ENCODE measurements around the gene ABCB1.

ABCB1 gene

DNA sequence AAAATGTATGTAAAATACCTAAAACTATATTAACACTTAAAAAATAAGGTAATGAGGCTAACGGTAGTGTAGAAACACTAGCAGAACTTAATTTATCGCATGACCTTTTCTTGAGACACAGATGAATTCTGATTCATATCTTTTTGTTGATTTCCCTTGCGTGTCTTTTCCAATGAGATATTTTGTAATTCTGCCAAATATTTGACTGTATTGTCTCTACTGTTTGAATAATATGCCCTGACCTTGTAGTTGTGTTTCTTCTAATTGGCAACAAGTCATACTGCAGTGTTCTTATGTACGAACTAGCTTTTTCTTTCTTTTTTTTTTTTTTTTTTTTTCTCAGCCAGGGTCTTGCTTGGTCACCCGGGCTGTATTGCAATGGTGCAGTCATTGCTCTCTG is 9.2 kb upstream of the ABCB1 start:
- TF ChIP-seq EZH2 (optimal IDR thresholded peaks at IDR 0.05; ENCODE audit: low read depth, low read length) (no peak), EZH2phosphoT487 (IDR thresholded peaks at IDR 0.05; ENCODE audit: low read length) (no peak)

DNA sequence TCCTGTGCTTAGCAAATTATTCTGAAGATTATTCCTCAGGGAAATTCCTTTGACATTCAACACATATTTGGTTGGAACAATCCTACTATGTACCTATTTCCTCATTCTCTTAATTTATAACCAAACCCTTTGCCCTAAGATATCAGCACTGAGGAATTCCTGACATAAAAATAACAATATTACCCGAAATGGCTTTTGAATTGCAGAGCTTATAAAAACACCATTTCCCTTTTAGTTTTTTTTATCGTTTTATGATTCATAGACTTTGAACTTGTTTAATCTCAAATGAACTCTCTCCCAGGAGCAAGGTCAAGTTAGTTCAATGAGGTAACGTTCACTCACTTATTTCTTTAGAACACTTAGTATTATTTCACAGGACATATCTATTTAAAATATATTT is 7.7 kb upstream of the ABCB1 start:
- Histone ChIP-seq H3F3A (ENCODE audit: insufficient read depth, low read length) (no peaks in the 10 kb centered on the region), H3K4me3 (ENCODE audit: low read length) (no peak overlapping the region), H3K4me1 (ENCODE audit: low read length) (no peaks in the 10 kb centered on the region), H3K79me2 (ENCODE audit: low read length) (no peaks in the 10 kb centered on the region), H3K27ac (ENCODE audit: low read length) (no peak overlapping the region), H3K9ac (ENCODE audit: low read length) (no peak overlapping the region), H3K36me3 (replicated peaks; ENCODE audit: insufficient read depth, low read length) (no peaks in the 10 kb centered on the region), H2AFZ (ENCODE audit: low read length) (no peak overlapping the region), H4K20me1 (ENCODE audit: insufficient read depth, low read length) (no peaks in the 10 kb centered on the region), H3K27me3 (replicated peaks; ENCODE audit: insufficient read depth, low read length) (no peaks in the 10 kb centered on the region), H3K9me2 (replicated peaks; ENCODE audit: insufficient read depth, low read length) (no peaks in the 10 kb centered on the region), H3K9me3 (replicated peaks; ENCODE audit: insufficient read depth, low read length) (no peaks in the 10 kb centered on the region), H3K4me2 (ENCODE audit: low read depth, low read length) (no peak overlapping the region)
- no peak for DNase-seq
- TF ChIP-seq EZH2 (optimal IDR thresholded peaks at IDR 0.05; ENCODE audit: low read depth, low read length) (no peak), EZH2phosphoT487 (IDR thresholded peaks at IDR 0.05; ENCODE audit: low read length) (no peak)
- TF ChIP-seq, protein P1, sequence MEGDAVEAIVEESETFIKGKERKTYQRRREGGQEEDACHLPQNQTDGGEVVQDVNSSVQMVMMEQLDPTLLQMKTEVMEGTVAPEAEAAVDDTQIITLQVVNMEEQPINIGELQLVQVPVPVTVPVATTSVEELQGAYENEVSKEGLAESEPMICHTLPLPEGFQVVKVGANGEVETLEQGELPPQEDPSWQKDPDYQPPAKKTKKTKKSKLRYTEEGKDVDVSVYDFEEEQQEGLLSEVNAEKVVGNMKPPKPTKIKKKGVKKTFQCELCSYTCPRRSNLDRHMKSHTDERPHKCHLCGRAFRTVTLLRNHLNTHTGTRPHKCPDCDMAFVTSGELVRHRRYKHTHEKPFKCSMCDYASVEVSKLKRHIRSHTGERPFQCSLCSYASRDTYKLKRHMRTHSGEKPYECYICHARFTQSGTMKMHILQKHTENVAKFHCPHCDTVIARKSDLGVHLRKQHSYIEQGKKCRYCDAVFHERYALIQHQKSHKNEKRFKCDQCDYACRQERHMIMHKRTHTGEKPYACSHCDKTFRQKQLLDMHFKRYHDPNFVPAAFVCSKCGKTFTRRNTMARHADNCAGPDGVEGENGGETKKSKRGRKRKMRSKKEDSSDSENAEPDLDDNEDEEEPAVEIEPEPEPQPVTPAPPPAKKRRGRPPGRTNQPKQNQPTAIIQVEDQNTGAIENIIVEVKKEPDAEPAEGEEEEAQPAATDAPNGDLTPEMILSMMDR (IDR thresholded peaks at IDR 0.05; ENCODE audit: low read length): no peak

More for the DNA sequence above, 9.2 kb upstream of the ABCB1 start:
- Histone ChIP-seq H3K4me1 (ENCODE audit: low read length) (no peaks in the 10 kb centered on the region), H3K27ac (ENCODE audit: low read length) (no peak overlapping the region), H3K9me2 (replicated peaks; ENCODE audit: insufficient read depth, low read length) (no peaks in the 10 kb centered on the region), H2AFZ (ENCODE audit: low read length) (no peak overlapping the region), H4K20me1 (ENCODE audit: insufficient read depth, low read length) (no peaks in the 10 kb centered on the region), H3K36me3 (replicated peaks; ENCODE audit: insufficient read depth, low read length) (no peaks in the 10 kb centered on the region), H3K4me3 (ENCODE audit: low read length) (no peak overlapping the region), H3K4me2 (ENCODE audit: low read depth, low read length) (no peak overlapping the region), H3K27me3 (replicated peaks; ENCODE audit: insufficient read depth, low read length) (no peaks in the 10 kb centered on the region), H3K9me3 (replicated peaks; ENCODE audit: insufficient read depth, low read length) (no peaks in the 10 kb centered on the region), H3K79me2 (ENCODE audit: low read length) (no peaks in the 10 kb centered on the region), H3F3A (ENCODE audit: insufficient read depth, low read length) (no peaks in the 10 kb centered on the region), H3K9ac (ENCODE audit: low read length) (no peak overlapping the region)
- no peak for DNase-seq

DNA sequence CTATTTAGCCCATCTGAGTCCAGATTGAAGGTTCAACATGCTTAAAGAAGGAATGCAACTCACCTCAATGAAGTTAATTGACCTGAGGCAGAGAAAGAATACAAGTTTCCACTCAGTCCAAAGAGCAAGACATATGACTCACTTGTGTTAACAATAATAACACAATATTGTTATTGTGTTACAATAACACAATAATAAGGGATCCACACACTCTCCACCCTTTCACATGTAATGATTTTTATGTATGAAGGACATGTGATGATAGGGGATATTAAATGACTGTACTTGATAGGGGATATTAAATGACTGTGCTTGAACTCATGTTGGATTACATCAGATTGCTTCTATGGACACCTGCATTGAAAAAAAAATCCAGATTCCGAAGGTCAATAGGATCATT is 3.6 kb upstream of the ABCB1 start:
- no peaks in the 10 kb centered on the region for H3K9me2 ChIP-seq (replicated peaks; ENCODE audit: insufficient read depth, low read length)
- no peaks in the 10 kb centered on the region for H3K27me3 ChIP-seq (replicated peaks; ENCODE audit: insufficient read depth, low read length)
- H3K79me2 ChIP-seq (ENCODE audit: low read length): no peaks in the 10 kb centered on the region
- H3K9ac ChIP-seq (ENCODE audit: low read length): no peak overlapping the region
- no peaks in the 10 kb centered on the region for H3K9me3 ChIP-seq (replicated peaks; ENCODE audit: insufficient read depth, low read length)
- no peak overlapping the region for H2AFZ ChIP-seq (ENCODE audit: low read length)
- TF ChIP-seq, protein P1 (IDR thresholded peaks at IDR 0.05; ENCODE audit: low read length): no peak
- TF ChIP-seq EZH2phosphoT487 (IDR thresholded peaks at IDR 0.05; ENCODE audit: low read length) (no peak), EZH2 (optimal IDR thresholded peaks at IDR 0.05; ENCODE audit: low read depth, low read length) (no peak)
- H3K27ac ChIP-seq (ENCODE audit: low read length): no peak overlapping the region
- H3K4me1 ChIP-seq (ENCODE audit: low read length): 0 out of 2 replicates have a peak, but pooled peaks cover 4% of the 10 kb centered on the region
- no peak overlapping the region for H3K4me3 ChIP-seq (ENCODE audit: low read length)
- H3K36me3 ChIP-seq (replicated peaks; ENCODE audit: insufficient read depth, low read length): no peaks in the 10 kb centered on the region
- DNase-seq: no peak
- no peaks in the 10 kb centered on the region for H4K20me1 ChIP-seq (ENCODE audit: insufficient read depth, low read length)
- peaks cover 9% of the 10 kb centered on the region for H3F3A ChIP-seq (ENCODE audit: insufficient read depth, low read length)
- no peak overlapping the region for H3K4me2 ChIP-seq (ENCODE audit: low read depth, low read length)

GRCh38 chr7:87599336-87599735 is 1.3 kb downstream of the ABCB1 start:
- Histone ChIP-seq H3K9ac (ENCODE audit: low read length) (no peak overlapping the region), H3F3A (ENCODE audit: insufficient read depth, low read length) (peaks cover 10% of the 10 kb centered on the region), H3K27ac (ENCODE audit: low read length) (no peak overlapping the region), H4K20me1 (ENCODE audit: insufficient read depth, low read length) (no peaks in the 10 kb centered on the region), H2AFZ (ENCODE audit: low read length) (0 out of 2 replicates have a peak overlapping the region, but pooled peaks have one; percentile 19), H3K4me3 (ENCODE audit: low read length) (peak overlapping the region; percentile 61), H3K9me3 (replicated peaks; ENCODE audit: insufficient read depth, low read length) (no peaks in the 10 kb centered on the region), H3K27me3 (replicated peaks; ENCODE audit: insufficient read depth, low read length) (no peaks in the 10 kb centered on the region), H3K36me3 (replicated peaks; ENCODE audit: insufficient read depth, low read length) (no peaks in the 10 kb centered on the region), H3K79me2 (ENCODE audit: low read length) (no peaks in the 10 kb centered on the region), H3K9me2 (replicated peaks; ENCODE audit: insufficient read depth, low read length) (no peaks in the 10 kb centered on the region), H3K4me2 (ENCODE audit: low read depth, low read length) (peak overlapping the region; percentile 94), H3K4me1 (ENCODE audit: low read length) (0 out of 2 replicates have a peak, but pooled peaks cover 6% of the 10 kb centered on the region)
- TF ChIP-seq EZH2phosphoT487 (IDR thresholded peaks at IDR 0.05; ENCODE audit: low read length) (no peak), EZH2 (optimal IDR thresholded peaks at IDR 0.05; ENCODE audit: low read depth, low read length) (no peak)
- TF ChIP-seq, protein P1 (IDR thresholded peaks at IDR 0.05; ENCODE audit: low read length): no peak
- DNase-seq: peak; percentile 79

Data from MM.1S (cell line).